GM12872 (cell line): ENCODE data around the gene HOXB13.

Source experiments
- TF ChIP-seq, protein P1 (sequence below): IDR thresholded peaks from 3 replicates; pipeline ENCODE4 v1.5.1; 2011; ENCODE audit warnings: low read depth, mild to moderate bottlenecking, low read length, moderate library complexity; ENCODE audit not compliant: insufficient read depth

Gene HOXB13

DNA sequence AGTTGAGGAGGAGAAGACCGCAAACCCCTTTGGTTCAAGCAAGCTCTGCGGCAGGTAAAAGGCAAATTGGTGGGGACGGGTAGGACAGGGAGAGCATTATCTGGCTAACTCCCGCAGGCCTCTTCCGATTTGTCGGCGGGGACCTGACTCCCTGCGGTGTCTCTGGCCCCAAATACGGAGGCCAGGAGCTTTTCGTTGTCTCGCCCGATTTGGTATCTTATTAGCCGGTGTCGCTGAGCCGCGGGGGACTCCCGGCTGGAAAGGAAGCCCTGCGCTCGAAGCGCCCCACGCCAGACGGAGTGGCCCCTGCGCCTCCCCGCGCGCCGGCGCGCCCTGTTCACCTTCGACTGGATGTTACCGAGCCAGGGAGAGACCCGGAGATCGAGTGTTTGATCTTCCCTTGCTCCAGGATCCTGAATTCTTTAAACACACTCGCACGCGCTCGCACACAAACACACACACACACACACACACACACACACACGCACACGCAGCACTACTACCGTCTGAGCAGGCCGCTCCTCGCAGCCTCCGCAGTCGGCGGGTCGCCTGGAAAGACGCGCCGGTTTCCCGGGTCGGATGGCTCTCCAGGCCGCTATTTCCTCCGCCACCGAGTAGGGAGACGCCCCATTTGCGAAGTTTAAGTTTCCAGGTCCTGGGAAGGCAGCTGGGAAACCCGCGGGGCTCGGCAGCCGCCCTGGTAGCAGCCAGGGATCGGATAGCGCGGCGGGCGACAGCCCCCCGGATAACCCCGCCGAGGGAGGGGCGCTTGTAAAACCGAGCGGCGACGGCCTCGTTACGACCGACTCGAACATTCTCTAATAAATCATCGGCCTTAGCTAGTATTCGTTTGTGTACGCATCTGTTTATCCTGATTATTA lies 9.5 kb downstream of the HOXB13 start:
- TF ChIP-seq, protein P1, sequence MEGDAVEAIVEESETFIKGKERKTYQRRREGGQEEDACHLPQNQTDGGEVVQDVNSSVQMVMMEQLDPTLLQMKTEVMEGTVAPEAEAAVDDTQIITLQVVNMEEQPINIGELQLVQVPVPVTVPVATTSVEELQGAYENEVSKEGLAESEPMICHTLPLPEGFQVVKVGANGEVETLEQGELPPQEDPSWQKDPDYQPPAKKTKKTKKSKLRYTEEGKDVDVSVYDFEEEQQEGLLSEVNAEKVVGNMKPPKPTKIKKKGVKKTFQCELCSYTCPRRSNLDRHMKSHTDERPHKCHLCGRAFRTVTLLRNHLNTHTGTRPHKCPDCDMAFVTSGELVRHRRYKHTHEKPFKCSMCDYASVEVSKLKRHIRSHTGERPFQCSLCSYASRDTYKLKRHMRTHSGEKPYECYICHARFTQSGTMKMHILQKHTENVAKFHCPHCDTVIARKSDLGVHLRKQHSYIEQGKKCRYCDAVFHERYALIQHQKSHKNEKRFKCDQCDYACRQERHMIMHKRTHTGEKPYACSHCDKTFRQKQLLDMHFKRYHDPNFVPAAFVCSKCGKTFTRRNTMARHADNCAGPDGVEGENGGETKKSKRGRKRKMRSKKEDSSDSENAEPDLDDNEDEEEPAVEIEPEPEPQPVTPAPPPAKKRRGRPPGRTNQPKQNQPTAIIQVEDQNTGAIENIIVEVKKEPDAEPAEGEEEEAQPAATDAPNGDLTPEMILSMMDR: no peak

DNA sequence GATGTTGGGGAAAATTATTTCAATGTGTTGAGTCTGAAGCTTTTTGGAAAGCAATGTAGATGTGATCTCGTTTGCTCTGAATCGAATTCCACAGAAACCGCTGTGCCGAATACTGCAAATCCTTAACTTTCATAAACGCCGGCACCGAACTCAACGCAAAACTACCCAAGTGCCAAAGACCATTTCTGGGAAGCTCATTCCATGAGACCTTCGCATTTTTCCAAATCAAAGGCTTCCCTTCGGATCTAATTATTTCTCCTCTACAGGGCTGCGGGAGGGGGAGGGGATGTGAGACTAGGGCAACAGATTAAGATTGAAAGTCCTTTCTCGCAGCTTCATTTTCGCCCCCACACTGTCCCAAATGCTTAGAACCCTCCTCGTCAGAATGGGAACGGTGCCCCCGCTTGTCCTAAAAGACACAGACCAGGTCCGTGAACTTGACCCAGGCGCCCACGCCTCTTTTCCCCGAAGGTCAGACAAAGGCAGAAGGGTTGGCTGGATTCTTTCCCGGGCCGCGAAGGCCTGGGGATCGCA lies 10.3 kb downstream of the HOXB13 start:
- TF ChIP-seq, protein P1: no peak

DNA sequence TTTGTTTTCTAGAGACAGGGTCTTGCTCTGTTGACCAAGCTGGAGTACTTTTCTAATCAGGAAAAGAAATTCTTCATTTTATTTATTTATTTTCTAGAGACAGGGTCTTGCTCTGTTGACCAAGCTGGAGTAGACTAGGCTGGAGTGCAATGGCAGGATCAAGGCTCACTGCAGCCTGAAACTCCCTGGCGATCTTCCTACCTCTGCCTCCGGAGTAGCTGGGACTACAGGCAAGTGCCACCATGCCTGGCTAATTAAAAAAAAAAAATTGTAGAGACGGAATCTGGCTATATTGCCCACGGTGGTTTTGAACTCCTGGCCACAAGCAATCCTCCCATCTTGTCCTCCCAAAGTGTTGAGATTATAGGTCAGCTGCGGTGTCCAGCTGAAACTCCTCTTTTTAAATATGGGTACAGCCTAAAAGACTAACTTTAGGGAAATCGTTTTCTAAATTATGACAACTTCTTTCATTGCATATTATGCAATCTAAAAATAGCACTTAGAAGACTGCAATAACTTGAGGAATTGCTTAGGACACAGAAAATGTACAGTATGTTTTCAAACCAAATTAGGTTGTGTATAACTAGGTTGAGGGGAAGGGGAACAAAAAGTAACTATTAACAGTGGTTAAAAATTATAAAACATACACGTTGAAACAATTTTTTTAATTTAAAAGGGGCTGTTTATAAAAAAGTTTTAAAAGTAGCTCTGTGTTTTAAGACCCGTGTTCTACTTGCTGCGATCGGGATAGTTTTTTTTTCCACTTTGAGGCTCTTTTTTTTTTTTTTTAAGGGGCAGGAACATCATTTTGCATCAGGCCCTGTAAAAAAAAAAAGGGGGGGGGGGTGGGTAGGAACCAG lies 11.0 kb downstream of the HOXB13 start:
- TF ChIP-seq, protein P1: no peak

DNA sequence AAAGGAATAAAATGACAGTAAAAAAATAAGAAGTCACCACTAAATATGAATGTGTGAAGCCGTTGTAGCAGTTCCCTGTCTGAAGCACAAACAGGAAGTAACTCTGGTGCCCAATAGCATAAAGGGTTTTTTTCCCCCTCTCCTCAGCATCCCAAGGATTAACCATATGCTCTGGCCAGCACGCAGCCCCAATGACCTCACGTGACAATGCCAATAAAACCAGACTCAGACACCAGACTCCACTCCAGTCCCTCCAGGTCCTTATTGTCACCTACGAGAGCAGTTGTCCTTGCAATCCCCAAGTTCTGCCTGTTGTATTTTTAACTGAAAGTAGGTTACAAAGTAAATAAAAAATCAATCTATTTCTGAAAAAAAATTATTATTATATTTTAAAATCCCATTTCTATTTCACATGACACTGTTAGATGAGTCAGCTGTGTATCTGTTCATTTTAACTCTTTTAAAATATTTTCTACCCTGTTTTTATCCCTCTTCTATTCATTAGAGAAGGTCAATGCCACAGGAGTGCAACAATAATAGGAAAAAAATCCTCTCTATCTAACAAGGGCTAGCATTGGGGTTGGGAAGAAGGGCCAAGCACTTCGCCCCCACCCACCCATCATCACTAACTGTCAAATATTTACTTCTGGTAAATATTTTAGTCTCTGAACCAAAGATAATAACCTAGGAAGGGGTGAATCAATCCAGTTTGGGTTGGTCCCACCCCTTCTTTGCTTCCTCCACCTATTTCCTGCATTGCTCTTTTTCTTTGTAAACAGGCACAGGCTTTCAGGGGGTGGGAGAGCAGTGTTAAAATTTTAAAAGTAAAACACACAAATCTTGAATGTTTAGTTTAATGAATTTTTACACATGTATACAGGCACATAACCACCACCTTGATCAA lies 12.8 kb downstream of the HOXB13 start:
- TF ChIP-seq, protein P1: no peak

DNA sequence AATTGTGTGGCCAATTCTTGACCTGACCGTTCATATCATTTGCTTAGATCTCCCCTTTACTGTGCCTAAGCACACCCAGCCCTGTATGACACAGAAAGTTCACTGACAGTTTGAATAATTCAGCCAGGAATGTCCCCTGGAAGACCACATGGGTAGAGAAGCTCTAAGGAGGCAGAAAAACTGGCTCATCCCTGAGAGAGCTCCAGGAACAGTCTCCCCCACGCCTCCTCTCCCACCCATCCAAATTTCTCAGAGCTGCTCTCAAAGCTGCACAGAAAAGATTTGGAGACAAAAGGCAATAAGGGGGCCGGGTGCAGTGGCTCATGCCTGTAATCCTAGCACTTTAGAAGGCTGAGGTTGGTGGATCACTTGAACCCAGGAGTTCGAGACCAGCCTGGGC lies 17.4 kb downstream of the HOXB13 start:
- TF ChIP-seq, protein P1: no peak

DNA sequence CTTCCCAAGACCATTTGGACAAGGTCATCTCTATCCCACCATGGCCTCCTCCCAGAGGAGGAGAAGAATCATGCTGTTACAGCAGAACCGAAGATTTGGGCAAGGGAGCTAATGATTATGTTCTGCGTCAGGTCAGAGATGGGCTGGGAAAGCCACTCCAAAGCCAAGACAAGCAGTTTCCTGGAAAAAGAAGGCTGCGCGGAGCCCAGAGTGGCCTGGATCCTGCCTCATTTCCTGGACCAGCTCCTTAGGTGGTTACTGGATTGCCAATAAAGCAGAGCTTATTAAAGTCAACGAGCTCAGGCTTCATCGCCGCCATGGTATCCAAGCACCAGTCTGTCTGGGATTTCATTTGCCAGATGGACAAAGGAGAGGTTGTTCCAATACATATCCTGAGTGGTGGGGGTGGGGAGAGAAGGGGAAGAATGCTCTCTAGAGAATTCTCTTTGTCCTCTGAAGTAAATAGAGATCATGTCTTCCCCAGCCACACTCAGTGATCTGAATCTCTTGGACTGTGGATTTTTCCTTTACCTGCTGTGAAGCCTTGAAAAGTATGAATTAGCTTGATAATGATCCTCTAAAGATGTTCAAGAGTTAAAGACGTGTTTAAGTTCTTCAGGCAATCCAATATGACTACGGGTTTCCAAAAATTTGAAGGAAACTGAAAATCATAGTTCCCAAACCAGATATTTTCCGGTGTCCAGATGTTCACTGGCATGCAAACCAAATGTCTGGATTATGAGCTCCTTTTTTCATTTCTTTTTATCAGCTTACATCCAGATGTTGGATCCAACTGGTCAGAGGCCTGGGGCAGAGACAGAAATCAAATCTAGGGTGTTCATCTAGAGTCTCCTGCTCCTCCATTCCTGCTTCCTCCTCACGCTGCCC lies 23.9 kb downstream of the HOXB13 start:
- TF ChIP-seq, protein P1: no peak
